MM.1S (cell line): Measurements from ENCODE around the gene CCDC195.

Experiments
- EZH2 ChIP-seq: fragments of 300-600 bp; sonication (generic); optimal IDR thresholded peaks from 2 replicates; pipeline ENCODE3; 2017; ENCODE audit warnings: low read depth, mild to moderate bottlenecking, antibody characterized with exemption, low read length, mixed read lengths
- EZH2phosphoT487 ChIP-seq: fragments of 300-600 bp; sonication (generic); IDR thresholded peaks from 2 replicates; pipeline ENCODE4 v1.6.1; 2018; ENCODE audit warnings: antibody characterized with exemption, low read length
- TF ChIP-seq, protein P1 (sequence below): fragments of 300-600 bp; sonication (generic); IDR thresholded peaks from 2 replicates; pipeline ENCODE4 v1.5.1; 2016; ENCODE audit warnings: antibody characterized with exemption, low read length, mixed read lengths

DNA sequence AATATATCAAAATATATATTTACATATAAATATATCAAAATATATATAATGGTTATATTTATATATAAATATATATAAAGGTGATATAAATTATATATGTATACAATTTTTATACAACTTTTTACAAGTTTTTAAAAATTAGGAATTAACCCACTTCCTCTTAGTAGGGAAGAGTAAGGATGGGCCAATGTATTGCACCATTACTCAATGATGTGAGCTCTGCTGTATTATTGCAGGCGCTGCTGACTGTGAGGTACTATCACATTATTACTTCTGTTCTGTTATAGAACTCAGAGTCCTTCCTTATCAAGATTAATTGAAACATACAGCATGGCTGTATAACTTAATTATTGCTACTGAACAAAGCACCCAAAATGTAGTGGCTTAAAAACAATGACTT lies 46.0 kb downstream of the CCDC195 start:
- TF ChIP-seq, protein P1, sequence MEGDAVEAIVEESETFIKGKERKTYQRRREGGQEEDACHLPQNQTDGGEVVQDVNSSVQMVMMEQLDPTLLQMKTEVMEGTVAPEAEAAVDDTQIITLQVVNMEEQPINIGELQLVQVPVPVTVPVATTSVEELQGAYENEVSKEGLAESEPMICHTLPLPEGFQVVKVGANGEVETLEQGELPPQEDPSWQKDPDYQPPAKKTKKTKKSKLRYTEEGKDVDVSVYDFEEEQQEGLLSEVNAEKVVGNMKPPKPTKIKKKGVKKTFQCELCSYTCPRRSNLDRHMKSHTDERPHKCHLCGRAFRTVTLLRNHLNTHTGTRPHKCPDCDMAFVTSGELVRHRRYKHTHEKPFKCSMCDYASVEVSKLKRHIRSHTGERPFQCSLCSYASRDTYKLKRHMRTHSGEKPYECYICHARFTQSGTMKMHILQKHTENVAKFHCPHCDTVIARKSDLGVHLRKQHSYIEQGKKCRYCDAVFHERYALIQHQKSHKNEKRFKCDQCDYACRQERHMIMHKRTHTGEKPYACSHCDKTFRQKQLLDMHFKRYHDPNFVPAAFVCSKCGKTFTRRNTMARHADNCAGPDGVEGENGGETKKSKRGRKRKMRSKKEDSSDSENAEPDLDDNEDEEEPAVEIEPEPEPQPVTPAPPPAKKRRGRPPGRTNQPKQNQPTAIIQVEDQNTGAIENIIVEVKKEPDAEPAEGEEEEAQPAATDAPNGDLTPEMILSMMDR, result no peak
- TF ChIP-seq EZH2 (no peak), EZH2phosphoT487 (no peak)
